T-helper 2 cell treated with Interferon-gamma antibody and Interleukin-4, amounts not matched to agents 5 μg/mL and 100 μg/mL, for 36 hours (primary cell): Measurements from ENCODE around the gene C14orf180.

Experiments
- DNase-seq: peaks from one replicate; pipeline ENCODE4 v3.0.0; 2021; ENCODE audit warnings: low spot score
- H3K27ac Mint-ChIP-seq: one replicate; pipeline ENCODE4 v1.8.0; 2021; ENCODE audit warnings: mild to moderate bottlenecking, mixed read lengths
- H3K27me3 Mint-ChIP-seq: one replicate; pipeline ENCODE4 v1.8.0; 2021; ENCODE audit warnings: low read depth, mixed read lengths
- H3K36me3 Mint-ChIP-seq: one replicate; pipeline ENCODE4 v1.8.0; 2021; ENCODE audit warnings: low read depth, mixed read lengths
- H3K4me1 Mint-ChIP-seq: one replicate; pipeline ENCODE4 v1.8.0; 2021; ENCODE audit warnings: low read depth, mixed read lengths
- H3K4me3 Mint-ChIP-seq: one replicate; pipeline ENCODE4 v1.8.0; 2022; ENCODE audit warnings: mild to moderate bottlenecking, moderate library complexity, mixed read lengths
- H3K9me3 Mint-ChIP-seq: one replicate; pipeline ENCODE4 v1.8.0; 2021; ENCODE audit warnings: mixed read lengths

The C14orf180 gene

GRCh38 chr14:104554608-104555429 lies 24.7 kb upstream of the C14orf180 start:
- no peaks in the 10 kb centered on the region for H3K9me3 Mint-ChIP-seq
- no peak overlapping the region for H3K4me3 Mint-ChIP-seq
- H3K27me3 Mint-ChIP-seq: no peaks in the 10 kb centered on the region
- no peak overlapping the region for H3K27ac Mint-ChIP-seq
- DNase-seq: no peak
- H3K36me3 Mint-ChIP-seq: no peaks in the 10 kb centered on the region
- no peaks in the 10 kb centered on the region for H3K4me1 Mint-ChIP-seq

GRCh38 chr14:104555430-104556255 lies 23.9 kb upstream of the C14orf180 start:
- no peak for DNase-seq
- H3K9me3 Mint-ChIP-seq: no peaks in the 10 kb centered on the region
- H3K27me3 Mint-ChIP-seq: no peaks in the 10 kb centered on the region
- no peak overlapping the region for H3K4me3 Mint-ChIP-seq
- no peaks in the 10 kb centered on the region for H3K4me1 Mint-ChIP-seq
- no peaks in the 10 kb centered on the region for H3K36me3 Mint-ChIP-seq
- H3K27ac Mint-ChIP-seq: no peak overlapping the region

DNA sequence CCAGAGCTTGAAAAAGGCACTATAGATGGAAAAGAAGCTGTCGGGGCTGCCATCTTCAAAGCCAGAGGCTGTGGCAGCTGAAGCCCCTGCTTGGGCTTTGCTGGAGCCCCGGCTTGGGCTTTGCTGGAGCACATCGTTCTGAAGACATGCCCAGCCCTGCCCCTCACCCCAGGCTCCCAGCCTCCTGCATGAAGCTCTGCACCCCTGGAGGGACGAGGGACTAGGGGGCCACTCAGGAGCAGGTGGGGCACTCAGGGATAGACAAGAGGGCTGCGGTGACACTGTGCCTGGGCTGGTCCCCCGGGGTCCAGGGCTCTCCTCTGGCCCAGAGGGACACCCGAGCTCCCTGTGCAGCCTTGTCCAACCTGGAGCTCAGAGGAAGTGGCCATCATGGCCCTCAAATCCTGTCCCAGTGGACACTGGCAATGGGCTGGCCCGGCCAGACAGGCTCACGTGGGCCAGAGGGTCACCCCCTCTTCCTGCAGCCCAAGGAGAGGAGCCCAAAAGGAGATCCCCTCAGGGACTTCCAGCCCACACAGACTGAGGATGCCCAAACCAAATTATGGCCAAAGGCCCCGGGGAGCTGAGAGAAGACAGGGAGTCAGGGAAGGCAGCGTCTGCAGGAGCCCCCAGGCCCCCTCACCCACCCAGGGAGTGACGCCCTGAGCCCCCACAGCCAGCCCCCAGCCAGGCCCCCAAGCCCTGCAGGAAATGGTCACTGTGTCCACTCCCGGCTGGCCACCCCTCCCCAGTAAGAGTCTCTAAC lies 23.1 kb upstream of the C14orf180 start:
- H3K4me1 Mint-ChIP-seq: no peaks in the 10 kb centered on the region
- H3K27me3 Mint-ChIP-seq: no peaks in the 10 kb centered on the region
- H3K9me3 Mint-ChIP-seq: no peaks in the 10 kb centered on the region

DNA sequence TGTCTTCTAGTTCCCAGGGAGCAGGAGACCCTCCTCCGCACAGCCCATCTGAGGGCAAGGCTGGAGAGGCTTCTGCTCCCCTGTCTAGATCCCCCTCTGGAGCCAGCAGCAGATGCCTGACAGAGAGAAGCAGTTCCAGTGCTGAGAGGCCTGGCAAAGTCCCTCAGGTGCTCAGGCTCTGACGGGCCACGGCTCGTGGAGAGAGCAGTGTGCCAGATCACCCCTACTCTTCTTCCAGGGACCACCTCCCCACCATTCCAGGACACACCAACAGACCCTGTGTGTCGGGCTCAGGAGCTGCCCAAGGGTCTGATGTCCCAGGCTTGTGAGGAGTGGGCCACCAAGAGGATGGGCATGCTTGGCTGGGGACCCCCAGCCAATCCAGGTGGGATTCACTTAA lies 22.5 kb upstream of the C14orf180 start:
- H3K9me3 Mint-ChIP-seq: no peaks in the 10 kb centered on the region
- H3K36me3 Mint-ChIP-seq: no peaks in the 10 kb centered on the region
- H3K27me3 Mint-ChIP-seq: no peaks in the 10 kb centered on the region
- no peak for DNase-seq
- H3K4me1 Mint-ChIP-seq: no peaks in the 10 kb centered on the region
- no peak overlapping the region for H3K4me3 Mint-ChIP-seq
- H3K27ac Mint-ChIP-seq: no peak overlapping the region

More for the DNA sequence above, 23.1 kb upstream of the C14orf180 start:
- Mint-ChIP-seq H3K36me3 (no peaks in the 10 kb centered on the region), H3K27ac (no peak overlapping the region), H3K4me3 (no peak overlapping the region)
- DNase-seq: no peak

GRCh38 chr14:104557766-104558165 lies 21.8 kb upstream of the C14orf180 start:
- Mint-ChIP-seq H3K4me1 (no peaks in the 10 kb centered on the region), H3K27me3 (no peaks in the 10 kb centered on the region), H3K36me3 (no peaks in the 10 kb centered on the region), H3K4me3 (no peak overlapping the region), H3K27ac (no peak overlapping the region), H3K9me3 (no peaks in the 10 kb centered on the region)
- DNase-seq: no peak

GRCh38 chr14:104558231-104559027 lies 21.1 kb upstream of the C14orf180 start:
- no peaks in the 10 kb centered on the region for H3K36me3 Mint-ChIP-seq
- DNase-seq: no peak
- no peak overlapping the region for H3K27ac Mint-ChIP-seq
- H3K4me3 Mint-ChIP-seq: no peak overlapping the region
- H3K27me3 Mint-ChIP-seq: no peaks in the 10 kb centered on the region
- H3K9me3 Mint-ChIP-seq: no peaks in the 10 kb centered on the region
- H3K4me1 Mint-ChIP-seq: no peaks in the 10 kb centered on the region

GRCh38 chr14:104559028-104559803 lies 20.3 kb upstream of the C14orf180 start:
- H3K27ac Mint-ChIP-seq: no peak overlapping the region
- no peak for DNase-seq
- no peaks in the 10 kb centered on the region for H3K9me3 Mint-ChIP-seq
- no peak overlapping the region for H3K4me3 Mint-ChIP-seq
- H3K27me3 Mint-ChIP-seq: no peaks in the 10 kb centered on the region
- no peaks in the 10 kb centered on the region for H3K36me3 Mint-ChIP-seq
- peaks cover 2% of the 10 kb centered on the region for H3K4me1 Mint-ChIP-seq

- no peaks in the 10 kb centered on the region for H3K9me3 Mint-ChIP-seq
- H3K4me1 Mint-ChIP-seq: peaks cover 2% of the 10 kb centered on the region
- no peak overlapping the region for H3K27ac Mint-ChIP-seq
- H3K36me3 Mint-ChIP-seq: no peaks in the 10 kb centered on the region
- no peaks in the 10 kb centered on the region for H3K27me3 Mint-ChIP-seq
- no peak overlapping the region for H3K4me3 Mint-ChIP-seq
- DNase-seq: no peak
Measured at GRCh38 chr14:104559804-104560585, 19.6 kb upstream of the C14orf180 start.

- peaks cover 2% of the 10 kb centered on the region for H3K4me1 Mint-ChIP-seq
- H3K4me3 Mint-ChIP-seq: no peak overlapping the region
- no peak for DNase-seq
- no peaks in the 10 kb centered on the region for H3K9me3 Mint-ChIP-seq
- H3K36me3 Mint-ChIP-seq: no peaks in the 10 kb centered on the region
- H3K27me3 Mint-ChIP-seq: no peaks in the 10 kb centered on the region
- H3K27ac Mint-ChIP-seq: no peak overlapping the region
Measured at GRCh38 chr14:104560586-104560945, 19.0 kb upstream of the C14orf180 start.

DNA sequence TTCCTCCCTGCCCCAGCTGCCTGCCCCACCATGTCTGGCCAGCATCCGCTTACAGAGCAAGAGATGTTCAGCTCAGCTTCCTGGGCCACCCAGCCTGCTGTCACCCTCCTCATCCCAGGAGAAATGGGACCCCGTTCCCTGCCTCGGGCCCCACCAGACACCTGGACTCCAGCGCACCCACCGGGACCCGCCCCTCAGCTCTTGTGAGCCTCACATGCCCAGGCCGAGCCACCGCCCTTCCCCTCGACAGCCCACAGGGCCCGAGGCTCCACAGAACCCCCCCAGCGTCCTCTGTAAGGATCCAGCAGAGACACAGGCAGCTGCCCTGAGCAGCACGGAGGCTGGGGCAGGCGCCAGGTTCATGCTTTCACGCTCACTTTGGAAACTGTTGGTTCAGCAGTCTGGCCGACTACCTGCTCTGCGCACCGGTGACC lies 18.4 kb upstream of the C14orf180 start:
- Mint-ChIP-seq H3K27ac (no peak overlapping the region), H3K4me1 (peaks cover 2% of the 10 kb centered on the region), H3K36me3 (no peaks in the 10 kb centered on the region), H3K9me3 (no peaks in the 10 kb centered on the region), H3K4me3 (no peak overlapping the region), H3K27me3 (peaks cover 1% of the 10 kb centered on the region)
- DNase-seq: no peak

DNA sequence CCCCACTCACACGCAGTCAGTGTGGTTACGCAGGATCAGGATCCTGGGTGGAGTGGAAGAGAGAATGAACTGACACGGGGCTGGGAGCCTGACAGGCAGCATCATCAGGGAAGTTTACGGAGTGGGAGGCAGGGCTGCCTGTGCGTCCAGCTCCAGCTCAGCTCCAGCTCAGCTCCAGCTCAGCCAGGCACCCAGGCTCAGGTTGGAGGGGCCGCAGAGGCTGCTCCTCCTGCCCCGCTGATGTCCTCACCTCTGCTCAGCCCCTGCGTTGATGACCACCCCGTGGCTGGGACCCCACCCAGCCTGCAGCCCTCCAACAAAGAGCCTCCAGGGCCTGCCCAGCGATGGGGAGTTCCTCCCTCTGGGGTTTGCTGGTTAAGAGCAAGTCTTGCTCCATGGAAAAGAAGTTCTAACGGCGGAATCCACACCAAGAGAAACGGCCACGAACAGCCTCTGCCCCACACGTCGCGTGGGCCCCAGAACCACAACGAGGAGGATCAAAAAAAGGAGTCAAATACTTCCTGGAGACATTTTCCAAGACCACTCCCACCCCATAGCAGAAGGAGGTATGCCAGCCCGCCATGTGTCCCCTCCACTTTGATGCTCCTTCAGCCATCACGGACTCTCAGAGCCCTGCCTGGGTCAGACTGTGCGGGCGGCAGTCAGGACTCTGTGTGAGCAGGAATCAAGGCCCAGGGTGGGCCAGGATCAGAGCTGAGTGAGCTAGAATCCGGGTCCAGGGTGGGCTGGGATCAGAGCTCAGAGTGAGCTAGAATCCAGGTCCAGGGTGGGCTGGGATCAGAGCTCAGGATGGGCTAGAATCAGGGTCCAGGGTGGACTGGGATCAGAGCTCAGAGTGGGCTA lies 17.7 kb upstream of the C14orf180 start:
- no peak for DNase-seq
- Mint-ChIP-seq H3K36me3 (no peaks in the 10 kb centered on the region), H3K27me3 (peaks cover 2% of the 10 kb centered on the region), H3K9me3 (no peaks in the 10 kb centered on the region), H3K4me1 (peaks cover 2% of the 10 kb centered on the region), H3K4me3 (no peak overlapping the region), H3K27ac (no peak overlapping the region)
